IPS-18c (cell line): Measurements from ENCODE around the gene ARHGAP26.

Source experiments
- H3K4me3 ChIP-seq: 2 replicates; pipeline ENCODE4 v1.7.0; 2013; ENCODE audit warnings: low read depth, mild to moderate bottlenecking, low read length, moderate library complexity; ENCODE audit not compliant: insufficient read depth
- H3K9me3 ChIP-seq: one replicate; pipeline ENCODE4 v1.6.1; 2013; ENCODE audit warnings: mild to moderate bottlenecking, low read length, moderate library complexity; ENCODE audit not compliant: control insufficient read depth, insufficient read depth

Gene ARHGAP26

GRCh38 chr5:143248822-143249579, 478.8 kb downstream of the ARHGAP26 start:
- Histone ChIP-seq H3K9me3 (no peaks in the 10 kb centered on the region), H3K4me3 (no peak overlapping the region)

GRCh38 chr5:143249851-143250250, 479.7 kb downstream of the ARHGAP26 start:
- Histone ChIP-seq H3K9me3 (no peaks in the 10 kb centered on the region), H3K4me3 (no peak overlapping the region)

GRCh38 chr5:143251190-143251589, 481.0 kb downstream of the ARHGAP26 start:
- no peak overlapping the region for H3K4me3 ChIP-seq
- no peaks in the 10 kb centered on the region for H3K9me3 ChIP-seq

- no peak overlapping the region for H3K4me3 ChIP-seq
- H3K9me3 ChIP-seq, result no peaks in the 10 kb centered on the region
Observed at GRCh38 chr5:143251946-143252345, 481.8 kb downstream of the ARHGAP26 start.

GRCh38 chr5:143254819-143255218, 484.6 kb downstream of the ARHGAP26 start:
- H3K4me3 ChIP-seq, result no peak overlapping the region
- H3K9me3 ChIP-seq, result no peaks in the 10 kb centered on the region

GRCh38 chr5:143258559-143259253, 488.5 kb downstream of the ARHGAP26 start:
- Histone ChIP-seq H3K4me3 (no peak overlapping the region), H3K9me3 (no peaks in the 10 kb centered on the region)

GRCh38 chr5:143259254-143259605, 489.1 kb downstream of the ARHGAP26 start:
- Histone ChIP-seq H3K9me3 (no peaks in the 10 kb centered on the region), H3K4me3 (no peak overlapping the region)

- Histone ChIP-seq H3K9me3 (no peaks in the 10 kb centered on the region), H3K4me3 (no peak overlapping the region)
Observed at GRCh38 chr5:143261748-143262392, 491.7 kb downstream of the ARHGAP26 start.

GRCh38 chr5:143262393-143263174, 492.4 kb downstream of the ARHGAP26 start:
- no peak overlapping the region for H3K4me3 ChIP-seq

GRCh38 chr5:143263272-143263810, 493.2 kb downstream of the ARHGAP26 start:
- H3K4me3 ChIP-seq, result no peak overlapping the region
- H3K9me3 ChIP-seq, result no peaks in the 10 kb centered on the region

More at GRCh38 chr5:143262393-143263174, 492.4 kb downstream of the ARHGAP26 start:
- no peaks in the 10 kb centered on the region for H3K9me3 ChIP-seq

- no peak overlapping the region for H3K4me3 ChIP-seq
- no peaks in the 10 kb centered on the region for H3K9me3 ChIP-seq
Observed at GRCh38 chr5:143265995-143266394, 495.8 kb downstream of the ARHGAP26 start.

GRCh38 chr5:143267186-143267585, 497.0 kb downstream of the ARHGAP26 start:
- no peaks in the 10 kb centered on the region for H3K9me3 ChIP-seq
- H3K4me3 ChIP-seq, result no peak overlapping the region

- no peak overlapping the region for H3K4me3 ChIP-seq
- H3K9me3 ChIP-seq, result no peaks in the 10 kb centered on the region
Observed at GRCh38 chr5:143268388-143268787, 498.2 kb downstream of the ARHGAP26 start.

GRCh38 chr5:143271431-143271830, 501.3 kb downstream of the ARHGAP26 start:
- Histone ChIP-seq H3K4me3 (no peak overlapping the region), H3K9me3 (no peaks in the 10 kb centered on the region)

GRCh38 chr5:143274952-143275351, 504.8 kb downstream of the ARHGAP26 start:
- Histone ChIP-seq H3K4me3 (no peak overlapping the region), H3K9me3 (no peaks in the 10 kb centered on the region)

- Histone ChIP-seq H3K4me3 (no peak overlapping the region), H3K9me3 (no peaks in the 10 kb centered on the region)
Observed at GRCh38 chr5:143275512-143276363, 505.6 kb downstream of the ARHGAP26 start.
